Stimulated activated CD8-positive, alpha-beta memory T cell treated with anti-CD3 and anti-CD28 coated beads, Interleukin-15, amount 100 ng/mL, for 24 hours (primary cell): ENCODE results near the gene MBOAT2.
A peak's percentile ranks its signal among the peaks of the same experiment; 100 is the strongest.

Source experiments
- DNase-seq: peaks from one replicate; pipeline ENCODE4 v3.0.0-alpha.2; 2020; ENCODE audit warnings: low read depth

MBOAT2 gene

DNA sequence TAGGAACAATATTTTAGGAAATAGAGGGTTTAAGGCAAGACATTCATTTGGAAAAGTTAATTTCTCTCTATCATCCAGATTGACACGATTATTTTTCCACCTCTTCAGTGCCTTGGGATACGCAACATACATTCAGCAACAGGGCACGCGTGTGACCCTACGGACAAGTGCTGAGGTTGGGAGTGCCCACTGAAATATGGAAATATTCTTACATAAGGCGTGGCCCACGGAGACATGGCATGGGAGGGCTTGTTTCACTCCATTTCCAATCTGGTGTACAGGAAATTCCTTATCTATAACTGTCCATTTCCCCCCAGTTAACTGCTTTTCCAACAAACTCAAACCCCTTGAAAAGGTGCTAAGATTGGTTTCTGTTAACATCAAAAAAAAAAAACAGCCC is 145.2 kb downstream of the MBOAT2 start:
- no peak for DNase-seq

DNA sequence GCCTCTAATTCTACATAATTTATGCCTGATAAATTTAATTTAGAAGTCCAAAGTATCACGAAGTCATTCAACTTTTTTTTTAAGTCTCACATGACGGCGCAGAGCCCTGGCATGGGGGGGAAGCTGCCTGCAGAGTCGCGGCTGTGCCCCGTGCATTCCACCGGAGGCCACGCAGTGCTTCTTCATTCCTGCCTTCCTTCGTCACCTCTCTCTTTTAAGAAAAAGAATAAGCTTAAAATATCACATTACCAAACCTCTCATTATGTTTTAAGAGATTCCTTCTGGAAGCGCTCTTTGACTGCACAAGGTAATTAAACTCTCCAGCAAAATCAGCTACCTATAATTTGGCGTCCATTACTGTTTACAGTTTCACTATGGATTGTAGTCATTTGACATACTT is 145.8 kb downstream of the MBOAT2 start:
- no peak for DNase-seq

- DNase-seq, result no peak
Observed at GRCh38 chr2:8856176-8856575, 147.3 kb downstream of the MBOAT2 start.

DNA sequence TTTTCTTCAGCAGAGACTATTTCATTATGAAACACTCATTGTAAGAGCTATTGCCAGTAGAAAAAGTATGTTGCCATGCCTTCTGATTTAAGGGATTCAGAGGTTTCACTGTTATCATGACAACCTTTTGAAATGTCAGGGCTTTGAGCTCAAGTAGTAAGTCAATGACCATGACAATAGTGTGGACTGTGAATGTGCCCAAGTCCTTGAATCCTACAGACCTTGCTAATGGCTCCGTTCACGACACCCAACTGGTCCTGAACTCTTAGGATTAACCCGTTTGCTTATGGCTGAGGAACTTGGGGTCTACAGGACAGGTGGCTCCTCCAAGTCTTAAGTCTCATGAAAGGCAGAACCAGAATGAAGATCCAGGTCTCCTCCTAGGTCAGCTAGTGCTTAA is 148.5 kb downstream of the MBOAT2 start:
- no peak for DNase-seq

DNA sequence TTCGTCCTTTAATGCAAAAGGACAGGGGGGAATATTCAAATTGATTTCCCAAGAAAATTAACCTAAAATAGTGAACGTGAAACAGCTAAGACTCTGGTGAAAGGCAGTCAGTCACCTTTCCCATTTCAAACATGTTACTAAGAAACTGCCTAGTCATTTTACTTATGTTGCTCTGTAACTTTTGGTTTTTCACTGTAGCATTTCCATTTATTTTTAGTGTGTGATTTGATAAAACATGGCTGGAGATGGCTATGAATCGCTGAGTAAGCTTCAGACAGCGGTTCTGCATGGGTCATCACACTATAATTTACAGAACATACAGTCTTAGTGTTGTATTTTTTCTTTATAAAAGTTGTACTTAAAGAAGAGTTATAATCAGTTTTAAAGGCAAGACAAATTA is 150.1 kb downstream of the MBOAT2 start:
- no peak for DNase-seq

GRCh38 chr2:8851811-8852560 is 151.5 kb downstream of the MBOAT2 start:
- no peak for DNase-seq

DNA sequence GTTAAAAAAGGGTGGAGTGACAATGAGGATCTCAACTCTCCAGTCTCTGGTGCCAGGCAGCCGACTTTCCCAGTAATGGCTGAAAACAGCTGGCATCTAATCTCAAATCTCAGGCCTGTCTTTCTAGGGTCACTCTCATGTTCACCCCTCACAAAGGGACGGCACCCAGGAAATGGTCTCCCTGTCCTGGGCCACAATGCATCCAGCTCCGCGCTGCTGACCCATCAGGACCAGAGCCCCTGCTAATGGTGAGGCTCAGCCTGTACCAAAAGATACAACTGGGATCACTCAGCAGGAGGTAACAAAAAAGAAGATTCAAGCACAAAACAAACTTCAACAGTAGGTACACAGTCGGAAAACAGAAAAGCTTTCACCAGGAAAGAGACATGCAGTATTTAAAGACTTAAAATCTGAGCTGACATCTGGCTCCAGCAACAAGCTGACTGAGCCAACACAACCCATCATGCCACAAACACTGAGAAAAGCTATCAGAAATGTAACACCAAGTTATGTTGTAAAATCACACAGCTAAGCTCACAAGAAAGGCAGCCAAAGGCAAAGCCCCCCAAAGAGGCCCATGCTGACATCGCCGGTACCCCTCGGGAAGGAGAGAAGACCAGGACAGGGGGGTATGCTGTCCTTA is 152.5 kb downstream of the MBOAT2 start:
- DNase-seq, result no peak

- no peak for DNase-seq
Observed at GRCh38 chr2:8849327-8849726, 154.2 kb downstream of the MBOAT2 start.

DNA sequence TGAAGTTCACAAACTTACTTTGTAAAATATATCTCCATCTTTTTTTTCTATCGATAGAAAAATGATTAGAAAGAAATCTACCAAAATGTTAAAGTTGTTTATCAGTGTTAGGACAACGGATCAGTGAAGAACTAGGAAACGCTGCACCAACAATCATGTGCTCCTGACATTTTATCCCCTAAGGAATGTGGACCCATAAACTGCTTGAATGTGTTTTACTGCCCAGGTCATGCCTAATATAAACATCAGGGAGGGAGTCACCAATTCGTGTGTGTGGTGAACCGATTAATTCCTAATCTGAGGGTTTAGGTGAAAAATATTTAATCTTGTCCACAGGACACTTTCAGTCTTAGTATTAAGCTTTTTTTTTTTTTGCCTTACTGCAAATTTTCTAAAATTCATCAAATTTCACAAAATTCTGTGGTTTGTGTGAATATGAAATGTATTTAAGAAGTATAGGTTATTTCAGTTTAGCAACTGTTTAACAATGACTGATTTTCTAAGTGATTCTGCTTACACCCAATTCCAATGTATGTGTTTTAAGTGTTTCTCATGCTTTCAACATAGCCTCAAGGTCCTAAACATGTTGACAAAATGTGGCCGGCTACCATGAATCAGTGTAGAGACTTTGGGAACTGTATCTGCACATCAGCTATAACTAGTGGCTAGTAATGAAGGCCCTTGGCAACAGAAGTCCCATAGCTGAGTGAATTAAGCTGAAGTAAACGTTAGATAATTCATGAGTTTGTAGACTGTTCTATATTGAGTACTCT is 155.0 kb downstream of the MBOAT2 start:
- DNase-seq, result no peak

DNA sequence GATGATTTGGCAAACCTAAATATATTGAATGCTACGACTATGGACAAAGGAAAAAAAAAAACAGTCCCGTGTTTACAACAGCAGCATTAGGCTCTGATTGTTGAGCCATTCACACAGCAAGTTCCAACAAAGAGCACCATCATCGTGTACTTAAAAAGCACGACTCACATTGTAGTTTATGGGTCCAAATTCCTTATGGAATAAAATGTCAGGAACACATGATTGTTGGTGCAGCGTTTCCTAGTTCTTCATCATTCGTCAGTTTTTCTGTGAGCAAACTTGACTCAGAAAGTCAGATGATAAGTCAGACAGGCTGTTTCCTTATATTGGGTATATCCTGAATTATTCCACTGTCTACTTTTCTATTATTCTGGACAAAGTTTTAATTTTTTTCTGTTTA is 156.1 kb downstream of the MBOAT2 start:
- no peak for DNase-seq

DNA sequence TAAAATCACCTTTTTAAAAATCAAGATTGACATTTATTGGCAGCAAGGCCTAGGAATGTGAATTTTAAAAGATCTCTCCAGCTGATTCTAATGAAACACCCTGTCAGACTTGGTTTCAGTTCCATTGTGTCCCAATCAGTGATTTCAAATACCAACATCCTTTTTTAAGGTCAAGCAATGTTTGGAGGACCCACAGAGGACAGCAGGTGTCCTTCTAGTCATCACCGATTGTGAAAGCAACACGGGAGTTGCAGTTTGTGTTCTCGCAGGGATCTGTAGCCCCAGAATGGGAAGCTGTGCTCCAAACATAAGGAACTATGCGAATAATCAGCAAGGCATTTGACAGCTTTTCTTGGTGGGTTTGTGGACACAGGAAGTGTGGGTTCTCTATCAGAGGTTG is 161.6 kb downstream of the MBOAT2 start:
- no peak for DNase-seq

DNA sequence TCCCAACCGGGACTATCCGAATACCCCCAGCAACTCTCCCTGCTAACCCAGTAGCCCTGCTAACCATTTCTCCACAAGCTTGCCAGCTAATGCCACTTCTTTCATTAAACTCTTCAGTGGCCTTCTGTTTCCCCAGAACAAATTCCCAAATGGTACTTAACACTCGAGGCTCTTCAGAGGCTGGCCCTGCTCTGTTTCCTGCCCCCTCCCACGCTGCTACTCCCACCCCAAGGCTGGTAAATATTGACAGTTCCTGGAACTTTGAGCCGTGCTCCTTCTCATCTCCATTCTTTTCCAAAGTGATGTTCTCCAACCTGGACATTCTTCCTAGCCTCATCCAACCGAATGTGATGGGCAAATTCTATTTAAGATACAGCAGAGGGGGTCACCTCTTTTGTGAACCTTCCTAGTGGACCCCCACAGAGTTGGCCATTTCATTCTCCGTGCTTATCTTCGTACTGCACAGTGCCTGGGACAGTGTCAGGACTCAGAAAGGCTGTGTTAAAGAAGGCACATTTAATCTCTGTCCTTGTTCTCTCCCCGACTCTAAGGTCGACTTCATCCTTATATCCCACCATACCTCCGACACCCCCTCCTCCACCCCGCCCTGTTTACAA is 162.9 kb downstream of the MBOAT2 start:
- DNase-seq, result no peak

- no peak for DNase-seq
Observed at GRCh38 chr2:8839189-8839965, 164.1 kb downstream of the MBOAT2 start.

GRCh38 chr2:8837795-8838140 is 165.7 kb downstream of the MBOAT2 start:
- no peak for DNase-seq

GRCh38 chr2:8836971-8837794 is 166.3 kb downstream of the MBOAT2 start, which contains the start of gene KIDINS220:
KIDINS220 (minus strand) TSS chr2:8837613; CDS start chr2:8827093, 10,520 bp downstream.
- peak; percentile 69 for DNase-seq

DNA sequence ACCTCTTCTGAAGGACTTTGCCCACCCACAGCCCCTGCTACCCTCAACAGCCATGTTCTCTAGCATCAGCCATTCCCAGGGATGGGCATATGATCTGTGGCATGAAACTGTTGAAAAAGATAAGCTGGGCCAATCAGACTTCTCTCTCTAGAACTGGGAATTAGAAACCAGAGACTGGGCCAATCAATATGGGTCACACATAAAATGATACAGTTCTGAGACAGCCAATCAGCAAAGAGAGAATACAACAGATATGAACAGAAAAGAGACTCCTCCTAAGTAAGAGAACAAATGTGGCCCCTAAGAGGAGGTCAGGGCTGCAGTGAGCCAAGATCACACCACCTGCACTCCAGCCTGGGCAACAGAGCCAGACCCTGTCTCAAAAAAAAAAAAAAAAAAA is 168.2 kb downstream of the MBOAT2 start:
- DNase-seq, result no peak

DNA sequence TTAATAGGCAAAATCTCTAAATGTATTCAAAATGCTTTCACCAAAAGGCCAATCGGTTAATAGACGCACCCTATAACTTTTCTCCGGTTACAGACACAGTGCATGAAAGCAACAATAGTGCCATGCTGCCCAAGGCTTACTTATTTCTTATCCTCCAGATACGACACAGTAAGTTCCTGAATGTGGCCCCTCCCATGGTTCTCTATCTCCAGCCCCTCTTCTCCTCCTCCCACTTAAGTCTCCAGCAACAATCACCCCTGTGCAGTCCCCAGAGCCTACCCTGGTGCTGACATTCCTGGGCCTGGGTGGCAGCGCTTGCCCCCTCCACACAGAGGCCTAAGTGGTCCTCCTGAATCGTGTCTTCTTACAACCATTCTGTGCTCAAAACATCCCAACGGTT is 169.6 kb downstream of the MBOAT2 start:
- DNase-seq, result no peak

GRCh38 chr2:8831516-8831915 is 172.0 kb downstream of the MBOAT2 start:
- DNase-seq, result no peak

DNA sequence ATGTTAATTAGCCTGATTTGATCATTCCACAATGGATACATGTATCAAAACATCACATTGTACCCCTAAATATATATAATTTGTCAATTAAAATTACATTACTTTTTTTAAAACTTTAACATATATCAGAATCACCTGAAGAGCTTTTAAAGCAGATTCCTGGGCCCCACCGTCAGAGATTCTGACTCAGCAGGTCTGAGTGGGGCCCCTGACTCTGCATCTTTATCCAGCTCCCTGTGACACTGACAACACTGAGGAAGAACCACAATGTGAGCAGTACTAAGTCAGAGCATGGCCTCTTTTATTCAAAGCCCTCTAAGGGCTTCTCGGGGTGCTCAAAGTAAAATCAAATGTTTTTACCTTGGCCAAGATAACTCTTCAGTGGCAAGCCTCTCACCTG is 175.8 kb downstream of the MBOAT2 start:
- no peak for DNase-seq

DNA sequence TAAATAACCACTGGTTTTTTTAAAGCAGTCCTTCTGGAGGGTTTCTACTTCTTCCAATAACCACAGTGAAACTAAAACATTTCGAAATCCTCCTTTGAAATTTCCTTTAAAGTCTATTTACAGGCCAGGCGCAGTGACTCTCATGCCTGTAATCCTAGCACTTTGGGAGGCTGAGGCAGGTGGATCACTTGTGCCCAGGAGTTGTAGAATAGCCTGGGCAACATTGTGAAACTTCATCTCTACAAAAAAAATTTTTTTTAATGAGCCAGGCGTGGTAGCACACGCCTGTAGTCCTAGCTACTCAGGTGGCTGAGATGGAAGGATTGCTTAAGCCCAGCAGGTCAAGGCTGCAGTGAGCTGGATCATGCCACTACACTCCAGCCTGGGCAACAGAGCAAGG is 181.3 kb downstream of the MBOAT2 start:
- DNase-seq, result no peak
